Measurements from ENCODE around the gene RFX4.

- TF ChIP-seq GATA2 (IDR thresholded peaks at IDR 0.05; ENCODE audit: low read depth, low read length) (no peak), GATA3 (IDR thresholded peaks at IDR 0.05; ENCODE audit: low read depth, low read length) (no peak)
Measured at GRCh38 chr12:106769546-106769945, 186.7 kb downstream of the RFX4 start.
